GM21529 (cell line): ENCODE data around the gene C2orf74.

Experiments used
- ATAC-seq: cut with Tn5 transposase; IDR thresholded peaks from one replicate; pipeline ENCODE4 v1.9.1; 2021; ENCODE audit not compliant: unreplicated experiment

The C2orf74 gene

DNA sequence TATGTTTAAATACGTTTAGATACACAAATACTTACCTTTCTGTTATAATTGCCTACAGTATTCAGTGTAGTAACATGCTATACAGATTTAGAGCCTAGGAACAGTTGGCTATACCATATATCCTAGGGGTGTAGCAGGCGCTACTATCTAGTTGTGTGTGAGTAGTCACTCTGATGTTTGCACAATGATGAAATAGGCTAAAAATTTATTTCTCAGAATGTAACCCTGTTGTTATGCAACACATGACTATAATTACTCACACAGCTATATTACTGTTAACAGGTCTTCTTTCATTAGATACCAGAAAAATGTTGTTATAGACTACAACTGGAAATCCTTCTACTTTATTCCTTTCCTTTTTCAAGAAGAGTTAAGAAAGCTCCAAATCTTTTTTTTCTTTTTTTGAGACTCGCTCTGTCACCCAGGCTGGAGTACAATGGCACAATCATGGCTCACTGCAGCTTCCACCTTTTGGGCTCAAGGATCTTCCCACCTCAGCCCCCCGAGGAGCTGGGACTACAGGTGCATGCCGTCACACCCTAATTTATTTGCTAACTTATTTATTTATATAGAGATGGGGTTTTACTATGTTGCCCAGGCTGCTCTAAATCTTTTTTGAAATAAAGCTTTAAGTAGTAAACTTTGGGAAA lies 48.5 kb downstream of the C2orf74 start:
- no peak for ATAC-seq

DNA sequence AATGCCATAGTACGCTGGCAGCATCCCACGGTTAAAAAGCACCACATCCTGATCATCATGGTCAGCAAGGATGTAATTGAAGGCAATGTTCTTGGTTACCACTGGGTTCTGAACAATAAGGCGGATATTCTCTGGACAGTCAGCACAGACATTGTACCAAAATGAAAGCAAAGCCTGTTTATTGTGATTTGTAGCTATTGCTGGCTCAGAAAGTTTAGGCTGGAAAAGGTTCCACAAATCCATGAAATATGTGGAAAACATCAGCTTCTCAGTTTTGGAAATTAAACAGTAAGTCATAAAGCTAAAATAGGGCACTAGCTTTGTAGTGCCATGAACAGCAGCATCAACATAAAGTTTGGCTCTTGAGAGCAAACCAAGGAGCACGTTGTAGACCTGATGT lies 52.2 kb downstream of the C2orf74 start:
- ATAC-seq: no peak
